ENCODE data around the gene TAF1.
"Not testable (repeated sequence)": the region's sequence is repeated elsewhere in the genome, so short reads cannot be mapped to it uniquely, and the experiment has no call there.

TAF1 gene

DNA sequence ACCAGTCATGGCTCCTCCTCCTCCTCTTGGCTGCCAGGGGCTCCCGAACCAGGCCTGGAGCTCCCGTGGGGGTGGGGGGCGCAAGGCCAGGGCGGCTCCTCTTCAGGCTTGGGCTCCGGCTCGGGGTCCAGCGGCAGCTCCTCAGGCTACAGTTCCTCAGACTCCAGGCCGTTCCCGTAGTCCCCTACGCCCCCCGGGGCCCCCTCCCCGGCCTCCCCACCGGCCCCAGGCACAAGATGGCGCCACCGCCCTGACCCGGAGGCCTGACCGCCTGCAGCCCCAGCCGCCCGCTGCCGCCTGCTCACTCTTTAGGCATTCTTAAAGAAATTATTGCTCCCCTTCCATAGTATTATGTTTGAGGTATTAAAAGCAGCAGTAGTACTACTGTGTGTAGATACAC, 54.5 kb downstream of the TAF1 start:
- no peak for DNase-seq (ENCODE audit: low read depth)

DNA sequence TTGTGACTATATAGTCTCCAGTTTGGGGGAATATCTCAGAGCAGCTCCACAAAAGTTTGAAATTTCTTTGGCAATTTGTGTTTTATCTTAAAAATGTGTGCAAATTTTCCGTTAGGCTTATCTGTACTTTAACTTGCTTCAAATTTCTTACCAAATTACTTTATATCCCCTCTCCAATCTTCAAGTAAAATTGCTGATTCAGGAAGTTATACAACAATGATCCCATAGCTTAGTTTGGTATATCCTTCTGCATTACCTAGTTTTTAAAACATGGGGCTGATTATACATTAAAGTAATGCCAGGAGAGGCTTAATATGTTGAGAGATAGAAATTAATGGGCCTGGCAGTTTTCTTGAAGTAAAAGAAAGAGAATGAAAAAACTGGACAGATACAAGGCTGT, 66.6 kb downstream of the TAF1 start:
- no peak for DNase-seq (ENCODE audit: low read depth)

DNA sequence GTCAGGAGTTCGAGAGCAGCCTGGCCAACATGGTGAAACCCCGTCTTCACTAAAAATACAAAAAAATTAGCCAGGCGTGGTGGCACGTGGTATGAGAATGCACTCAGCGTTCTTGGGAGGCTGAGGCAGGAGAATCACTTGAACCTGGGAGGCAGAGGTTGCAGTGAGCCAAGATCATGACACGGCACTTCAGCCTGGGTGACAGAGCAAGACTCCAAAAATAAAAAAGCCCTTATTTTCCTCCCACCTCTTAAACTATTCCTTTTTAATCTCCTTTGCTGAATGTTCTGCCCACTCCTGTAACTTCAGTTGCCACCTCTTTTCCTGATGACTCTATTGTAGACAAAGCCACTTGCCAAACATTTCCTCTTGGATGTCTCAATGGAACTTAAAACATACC, 72.6 kb downstream of the TAF1 start:
- no peak for DNase-seq (ENCODE audit: low read depth)

DNA sequence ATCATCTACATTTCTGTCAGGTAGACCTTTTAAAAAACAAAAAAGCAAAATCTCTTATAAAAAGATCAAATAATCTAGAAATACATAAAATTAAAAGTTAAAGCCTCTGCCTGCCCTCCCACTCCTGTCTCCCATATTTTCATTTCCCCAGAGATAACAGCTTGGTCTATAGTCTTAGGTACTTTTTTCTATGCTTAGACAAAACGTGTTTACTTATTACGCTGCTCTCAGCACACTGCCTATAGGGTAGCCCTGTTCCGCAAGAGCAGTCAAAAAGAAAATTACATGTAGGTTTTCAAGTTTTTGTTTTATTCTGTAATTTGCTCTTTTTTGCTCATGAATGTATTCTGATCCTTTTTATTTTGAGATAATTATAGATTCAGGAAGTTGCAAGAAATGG, 73.3 kb downstream of the TAF1 start:
- no peak for DNase-seq (ENCODE audit: low read depth)

DNA sequence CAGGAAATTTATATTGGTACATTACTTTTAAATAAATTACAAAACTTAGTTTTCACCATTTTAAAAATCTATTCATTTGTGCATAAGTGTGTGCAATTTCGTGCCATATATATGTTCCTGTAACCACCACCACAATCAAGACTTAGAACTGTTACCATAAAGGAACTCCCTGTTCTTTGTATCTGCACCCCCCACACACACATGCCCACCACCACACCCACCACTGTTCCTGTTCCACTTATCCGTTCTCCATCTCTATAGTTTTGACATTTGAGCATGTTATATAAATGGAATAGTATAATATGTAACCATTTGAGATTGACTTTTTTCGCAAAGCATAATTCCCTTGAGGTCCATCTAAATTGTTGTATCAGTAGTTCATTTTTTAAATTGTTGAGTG, 73.7 kb downstream of the TAF1 start:
- DNase-seq (ENCODE audit: low read depth), result no peak

DNA sequence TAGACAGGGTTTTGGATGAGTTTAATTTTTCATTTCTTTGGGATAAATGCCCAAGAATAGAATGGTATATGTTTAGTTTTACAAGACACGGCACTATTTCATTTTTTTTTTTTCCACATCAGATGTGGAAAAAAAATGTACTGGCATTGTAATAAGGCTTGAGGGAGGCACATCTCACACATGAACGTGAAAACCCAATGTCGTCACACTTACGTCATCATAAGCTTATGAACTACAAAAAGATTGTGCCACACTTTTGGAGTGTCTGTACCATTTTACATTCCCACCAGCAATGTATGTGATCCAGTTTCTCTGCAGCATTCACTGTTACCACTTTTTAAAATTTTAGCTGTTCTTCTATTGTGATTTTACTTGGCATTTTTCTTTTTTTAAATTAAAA, 74.2 kb downstream of the TAF1 start:
- no peak for DNase-seq (ENCODE audit: low read depth)

DNA sequence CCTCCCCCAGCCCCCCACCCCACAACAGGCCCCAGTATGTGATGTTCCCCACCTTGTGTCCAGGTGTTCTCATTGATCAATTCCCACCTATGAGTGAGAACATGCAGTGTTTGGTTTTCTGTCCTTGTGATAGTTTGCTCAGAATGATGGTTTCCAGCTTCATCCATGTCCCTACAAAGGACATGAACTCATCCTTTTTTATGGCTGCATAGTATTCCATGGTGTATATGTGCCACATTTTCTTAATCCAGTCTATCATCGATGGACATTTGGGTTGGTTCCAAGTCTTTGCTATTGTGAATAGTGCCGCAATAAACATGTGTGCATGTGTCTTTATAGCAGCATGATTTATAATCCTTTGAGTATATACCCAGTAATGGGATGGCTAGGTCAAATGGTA, 75.7 kb downstream of the TAF1 start:
- not testable (repeated sequence) for DNase-seq (ENCODE audit: low read depth)

DNA sequence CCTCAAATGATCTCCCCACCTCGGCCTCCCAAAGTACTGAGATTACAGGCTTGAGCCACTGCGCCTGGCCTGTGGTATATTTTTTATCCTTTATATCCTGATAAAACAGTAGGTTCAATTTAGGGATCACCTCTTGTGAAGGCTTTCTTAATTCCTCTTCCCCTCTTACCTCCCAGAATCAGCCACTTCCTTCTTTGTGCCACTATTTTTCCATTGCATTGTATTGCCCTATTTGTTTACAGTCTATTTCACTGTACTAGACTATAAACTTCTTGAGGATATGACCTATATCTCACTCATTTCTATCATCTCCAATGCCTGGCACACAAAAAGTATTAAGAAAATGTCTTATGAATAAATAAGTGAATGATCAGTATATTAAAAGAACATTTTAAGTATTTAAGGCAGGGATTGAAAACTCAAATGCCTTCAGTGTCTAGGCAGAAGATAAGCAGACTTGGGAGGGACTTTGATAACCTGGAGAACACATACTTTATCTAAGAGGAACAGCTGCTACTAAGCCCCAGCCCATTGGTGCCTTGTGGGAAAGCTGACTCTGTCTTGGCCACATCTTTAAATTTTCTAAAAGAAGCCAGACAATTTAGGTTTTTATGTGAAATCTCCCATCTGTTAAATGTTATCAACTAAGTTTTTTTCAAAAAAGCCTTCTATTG, 84.4 kb downstream of the TAF1 start:
- no peak for DNase-seq (ENCODE audit: low read depth)

DNA sequence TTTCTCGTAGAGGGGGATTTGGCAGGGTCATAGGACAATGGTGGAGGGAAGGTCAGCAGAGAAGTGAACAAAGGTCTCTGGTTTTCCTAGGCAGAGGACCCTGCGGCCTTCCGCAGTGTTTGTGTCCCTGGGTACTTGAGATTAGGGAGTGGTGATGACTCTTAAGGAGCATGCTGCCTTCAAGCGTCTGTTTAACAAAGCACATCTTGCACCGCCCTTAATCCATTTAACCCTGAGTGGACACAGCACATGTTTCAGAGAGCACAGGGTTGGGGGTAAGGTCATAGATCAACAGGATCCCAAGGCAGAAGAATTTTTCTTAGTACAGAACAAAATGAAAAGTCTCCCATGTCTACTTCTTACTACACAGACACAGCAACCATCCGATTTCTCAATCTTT, 85.4 kb downstream of the TAF1 start:
- not testable (repeated sequence) for DNase-seq (ENCODE audit: low read depth)

DNA sequence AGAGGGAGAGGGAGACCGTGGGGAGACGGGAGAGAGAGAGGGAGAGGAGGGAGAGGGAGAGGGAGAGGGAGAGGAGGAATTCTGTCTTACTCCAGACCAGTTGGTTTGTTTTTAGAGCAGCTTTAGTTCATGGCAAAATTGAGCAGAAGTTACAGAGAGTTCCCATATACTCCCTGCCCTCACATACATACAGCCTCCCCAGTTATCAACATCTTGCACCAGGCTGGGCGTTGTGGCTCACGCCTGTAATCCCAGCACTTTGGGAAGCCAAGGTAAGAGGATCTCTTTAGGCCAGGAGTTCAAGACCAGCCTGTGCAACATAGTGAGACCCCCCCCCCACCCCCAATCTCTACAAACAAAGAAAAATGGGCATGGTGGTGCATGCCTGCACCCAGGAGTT, 86.9 kb downstream of the TAF1 start:
- no peak for DNase-seq (ENCODE audit: low read depth)

DNA sequence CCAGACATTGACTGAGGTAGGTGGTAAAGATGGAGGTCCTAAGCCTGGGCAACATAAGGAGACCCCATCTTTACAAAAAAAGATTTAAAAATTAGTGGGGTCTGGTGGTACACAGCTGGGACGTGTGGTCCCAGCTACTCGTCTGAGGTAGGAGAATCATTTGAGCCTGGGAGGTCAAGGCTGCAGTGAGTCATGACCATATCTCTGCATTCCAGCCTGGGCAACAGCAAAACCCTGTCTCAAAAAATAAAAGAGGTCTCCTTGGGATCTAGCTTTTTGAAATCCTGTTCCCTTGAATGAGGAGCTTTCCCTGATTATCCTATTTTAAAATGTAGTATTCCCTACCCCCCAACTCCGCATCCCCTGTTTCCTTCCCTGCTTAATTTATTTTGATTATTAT, 88.1 kb downstream of the TAF1 start:
- no peak for DNase-seq (ENCODE audit: low read depth)

DNA sequence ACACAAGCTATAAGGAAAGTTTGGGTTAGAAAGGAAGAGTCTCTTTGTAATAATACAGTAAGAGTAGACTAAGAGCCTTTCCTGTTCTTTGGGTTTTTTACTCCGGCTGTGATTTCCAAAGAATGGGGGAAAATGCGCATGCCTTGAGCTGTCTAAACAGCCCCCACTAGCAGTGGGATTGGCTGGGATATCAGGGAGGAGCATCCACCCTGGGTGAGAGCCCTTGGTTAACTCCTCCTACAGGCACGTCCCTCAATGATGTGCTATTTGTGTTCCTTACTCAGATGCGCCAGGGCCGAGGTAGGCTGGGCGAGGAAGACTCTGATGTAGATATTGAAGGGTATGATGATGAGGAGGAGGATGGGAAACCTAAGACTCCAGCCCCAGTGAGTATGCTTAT, 92.7 kb downstream of the TAF1 start:
- DNase-seq (ENCODE audit: low read depth), result no peak

DNA sequence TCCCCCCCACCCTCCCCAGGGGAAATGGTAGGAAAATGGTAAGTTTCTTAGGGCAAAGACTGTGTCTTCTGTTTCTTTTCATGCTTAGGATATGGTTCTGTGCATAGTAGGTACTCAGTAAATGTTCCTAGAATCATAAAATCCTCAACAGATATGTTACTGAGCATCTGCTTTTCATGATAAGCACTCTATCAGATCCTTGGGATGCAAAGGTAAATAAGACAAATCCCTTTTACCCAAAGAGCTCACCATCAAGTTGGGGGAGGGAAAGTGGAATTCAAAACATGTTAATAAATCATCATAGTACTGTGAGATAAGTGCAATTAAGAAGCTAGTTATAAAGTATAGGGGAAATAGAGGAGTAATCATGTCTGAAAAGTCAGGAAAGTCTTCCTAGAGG, 98.8 kb downstream of the TAF1 start:
- no peak for DNase-seq (ENCODE audit: low read depth)

DNA sequence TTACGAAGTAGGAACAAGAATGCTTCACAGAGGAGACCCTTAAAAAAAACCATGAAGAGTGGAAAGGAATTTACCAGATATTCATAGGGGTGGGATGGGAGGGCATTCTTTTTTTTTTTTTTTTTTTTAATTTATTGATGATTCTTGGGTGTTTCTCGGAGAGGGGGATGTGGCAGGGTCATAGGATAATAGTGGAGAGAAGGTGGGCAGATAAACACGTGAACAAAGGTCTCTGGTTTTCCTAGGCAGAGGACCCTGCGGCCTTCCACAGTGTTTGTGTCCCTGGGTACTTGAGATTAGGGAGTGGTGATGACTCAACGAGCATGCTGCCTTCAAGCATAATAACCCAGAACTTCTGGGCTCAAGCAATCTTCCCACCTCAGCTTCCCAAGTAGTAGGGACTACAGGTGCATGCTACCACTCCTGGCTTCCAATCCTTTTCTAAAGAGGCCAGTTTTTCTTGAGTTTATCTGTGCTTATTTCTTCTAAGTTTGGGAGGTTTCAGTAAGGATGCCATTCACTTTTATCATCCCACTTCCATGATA, 100.9 kb downstream of the TAF1 start:
- DNase-seq (ENCODE audit: low read depth), result no peak

DNA sequence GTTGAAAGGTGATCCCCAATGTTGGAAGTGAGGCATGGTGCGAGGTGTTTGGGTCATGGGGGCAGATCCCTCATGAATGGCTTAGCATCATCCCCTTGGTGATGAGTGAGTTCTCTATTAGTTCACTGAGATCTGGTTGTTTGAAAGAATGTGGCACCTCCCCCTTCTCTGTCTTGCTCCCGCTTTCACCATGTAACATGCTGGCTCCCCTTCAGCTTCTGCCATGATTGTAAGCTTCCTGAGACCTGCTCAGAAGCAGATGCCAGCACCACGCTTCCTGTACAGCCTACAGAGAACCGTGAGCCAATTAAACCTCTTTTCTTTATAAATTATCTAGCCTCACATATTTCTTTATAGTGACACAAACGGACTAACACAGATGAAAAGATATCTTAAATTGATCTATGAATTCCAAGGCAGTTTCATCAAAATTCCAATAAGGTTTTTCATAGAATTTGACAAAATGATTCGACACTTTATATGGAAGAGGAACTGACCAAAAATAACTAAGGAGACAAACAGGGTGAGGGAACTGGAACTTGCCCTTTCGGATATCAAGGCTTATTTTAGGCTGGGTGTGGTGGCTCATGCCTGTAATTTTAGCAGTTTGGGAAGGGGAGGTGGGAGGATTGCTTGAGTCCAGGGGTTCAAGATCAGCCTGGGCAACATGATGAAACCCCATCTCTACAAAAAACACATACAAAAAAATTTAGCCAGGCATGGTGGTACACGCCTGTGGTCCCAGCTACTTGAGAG, 109.8 kb downstream of the TAF1 start:
- no peak for DNase-seq (ENCODE audit: low read depth)

DNA sequence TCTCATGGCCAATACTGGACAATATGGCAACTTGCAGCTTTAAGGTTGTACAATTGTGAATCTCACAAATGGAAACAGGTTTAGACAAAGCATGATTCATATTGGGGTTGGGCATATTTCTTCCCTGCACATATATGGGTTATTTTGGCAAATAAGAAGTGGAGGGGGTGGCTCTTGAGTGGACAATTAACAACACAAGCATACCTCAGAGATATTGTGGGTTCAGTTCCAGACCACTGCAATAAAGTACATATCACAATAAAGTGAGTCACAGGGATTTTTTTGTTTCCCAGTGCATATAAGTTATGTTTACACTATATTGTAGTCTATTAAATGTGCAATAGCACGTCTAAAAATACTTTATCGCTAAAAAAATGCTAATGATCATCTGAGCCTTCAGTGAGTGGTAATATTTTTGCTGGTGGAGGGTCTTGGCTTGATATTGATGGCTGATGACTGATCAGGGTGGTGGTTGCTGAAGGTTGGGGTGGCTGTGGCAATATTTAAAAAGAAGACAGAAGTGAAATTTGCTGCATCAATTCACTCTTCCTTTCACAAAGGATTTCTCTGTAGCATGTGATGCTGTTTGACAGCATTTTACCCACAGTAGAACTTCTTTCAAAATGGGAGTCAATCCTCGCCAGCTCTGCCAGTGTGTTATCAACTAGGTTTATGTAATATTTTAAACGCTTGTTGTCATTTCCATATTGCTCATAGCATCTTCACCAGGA, 116.2 kb downstream of the TAF1 start:
- DNase-seq (ENCODE audit: low read depth), result no peak

DNA sequence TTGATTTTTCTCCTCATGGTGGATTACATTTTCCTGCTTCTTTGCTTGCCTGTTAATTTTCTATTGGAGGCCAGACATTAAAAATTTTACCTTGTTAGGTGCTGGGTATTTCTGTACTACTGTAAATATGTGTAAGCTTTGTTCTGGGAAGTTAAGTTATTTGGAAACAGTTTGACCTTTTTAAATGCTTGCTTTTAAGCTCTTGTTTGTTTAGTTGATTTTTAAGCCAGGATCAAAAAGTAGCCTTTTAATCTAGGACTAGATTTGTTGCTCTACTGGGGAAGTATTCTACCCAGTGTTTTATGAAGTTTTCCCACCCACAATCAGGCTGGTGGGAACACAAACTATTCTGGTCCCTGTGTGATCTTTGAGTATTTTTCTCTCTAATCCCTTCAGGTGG, 121.7 kb downstream of the TAF1 start:
- DNase-seq (ENCODE audit: low read depth), result no peak

DNA sequence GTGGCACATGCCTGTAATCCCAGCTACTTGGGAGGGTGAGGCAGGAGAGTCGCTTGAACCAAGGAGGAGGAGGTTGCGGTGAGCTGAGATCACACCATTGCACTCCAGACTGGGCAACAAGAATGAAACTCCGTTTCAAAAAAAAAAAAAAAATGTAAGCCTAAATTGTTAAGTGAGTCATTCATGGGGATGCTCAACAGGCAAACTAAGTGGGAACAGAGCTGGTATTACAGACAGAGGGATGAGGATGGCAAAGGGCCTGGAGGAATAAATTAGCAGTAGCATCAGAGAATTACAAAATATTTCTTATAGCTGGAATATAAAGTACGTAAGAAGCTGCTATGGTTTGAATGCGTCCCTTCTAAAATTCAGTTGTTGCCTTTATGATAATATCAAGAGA, 123.4 kb downstream of the TAF1 start:
- no peak for DNase-seq (ENCODE audit: low read depth)

DNA sequence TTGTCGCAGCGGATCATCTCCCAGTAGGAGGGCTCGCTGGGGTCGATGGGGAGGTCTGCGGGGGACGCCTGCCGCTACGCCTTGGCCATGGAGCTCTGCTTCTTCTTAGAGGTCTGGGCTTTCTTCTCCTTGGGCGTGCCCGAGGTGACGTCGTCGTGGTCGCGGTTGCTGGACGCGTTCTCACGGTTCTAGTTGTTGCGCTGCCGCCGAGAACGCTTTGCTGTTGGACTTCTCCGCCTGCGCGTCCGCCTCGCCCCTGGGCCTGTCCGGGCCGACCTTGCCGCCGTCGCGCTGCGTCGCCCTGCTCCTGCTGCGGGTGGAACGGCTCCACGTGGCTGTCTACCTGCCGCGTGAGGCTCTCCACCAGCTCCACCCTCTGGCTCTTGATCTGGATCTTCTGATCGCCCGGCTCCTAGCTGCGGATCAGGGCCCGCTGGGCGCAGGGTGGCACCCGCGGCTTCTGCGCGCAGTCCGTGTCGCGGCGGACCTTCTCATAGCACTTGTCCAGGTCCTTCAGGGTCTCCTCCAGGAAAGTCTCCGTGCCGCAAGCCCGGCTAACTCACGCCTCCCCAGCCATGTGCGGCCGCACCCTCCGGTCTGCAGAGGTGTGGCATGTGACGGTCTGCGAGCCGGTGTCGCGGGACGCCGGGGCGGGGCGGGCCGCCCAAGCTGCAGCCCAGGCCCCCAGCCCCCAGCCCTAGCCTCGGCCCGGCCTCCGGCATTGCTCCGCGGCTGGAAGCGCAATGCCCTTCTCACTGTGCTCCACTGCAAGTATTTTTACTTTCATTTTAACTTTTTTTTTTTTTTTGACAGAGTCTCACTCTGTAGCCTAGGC, 126.3 kb downstream of the TAF1 start:
- peak; percentile 16 for DNase-seq (ENCODE audit: low read depth)

DNA sequence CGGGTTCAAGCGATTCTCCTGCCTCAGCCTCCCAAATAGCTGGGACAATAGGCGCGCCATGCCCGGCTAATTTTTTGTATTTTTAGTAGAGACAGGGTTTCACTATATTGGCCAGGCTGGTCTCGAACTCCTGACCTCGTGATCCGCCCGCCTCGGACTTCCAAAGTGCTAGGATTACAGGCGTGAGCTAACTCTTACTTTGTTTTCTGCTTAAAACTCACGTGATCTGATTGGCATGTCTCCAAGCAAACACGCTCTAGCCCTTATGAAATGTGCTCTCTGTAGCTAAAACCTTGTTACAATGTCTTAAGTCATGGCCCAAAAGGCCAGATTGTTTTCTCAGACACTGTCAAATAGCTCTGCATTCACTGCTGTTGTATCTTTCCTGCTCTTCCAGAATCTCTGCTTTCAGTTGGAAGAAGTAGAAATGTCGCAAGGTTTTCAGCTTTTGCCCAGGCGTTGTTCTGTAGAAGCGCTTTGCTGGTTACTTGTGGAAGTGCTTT, 127.0 kb downstream of the TAF1 start:
- no peak for DNase-seq (ENCODE audit: low read depth)

DNA sequence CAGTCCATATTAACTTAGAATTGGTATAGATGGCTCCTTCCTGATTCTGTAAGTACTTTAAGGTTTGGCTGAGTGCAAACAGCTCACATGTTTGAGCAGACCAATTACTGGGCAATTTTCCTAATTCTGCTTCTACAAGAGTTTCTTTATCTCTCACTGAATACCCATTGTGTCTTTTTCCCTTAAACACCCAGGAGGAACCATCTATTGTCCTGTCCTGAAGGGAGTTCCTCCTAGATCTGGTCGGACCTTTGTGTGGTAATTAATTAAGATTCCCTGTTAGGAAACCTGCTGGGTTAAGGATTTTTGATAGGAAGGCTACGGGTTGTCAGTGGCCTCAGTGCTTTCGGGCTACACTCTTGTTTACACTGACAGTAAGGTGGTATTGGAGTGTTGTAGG, 129.8 kb downstream of the TAF1 start:
- not testable (repeated sequence) for DNase-seq (ENCODE audit: low read depth)

DNA sequence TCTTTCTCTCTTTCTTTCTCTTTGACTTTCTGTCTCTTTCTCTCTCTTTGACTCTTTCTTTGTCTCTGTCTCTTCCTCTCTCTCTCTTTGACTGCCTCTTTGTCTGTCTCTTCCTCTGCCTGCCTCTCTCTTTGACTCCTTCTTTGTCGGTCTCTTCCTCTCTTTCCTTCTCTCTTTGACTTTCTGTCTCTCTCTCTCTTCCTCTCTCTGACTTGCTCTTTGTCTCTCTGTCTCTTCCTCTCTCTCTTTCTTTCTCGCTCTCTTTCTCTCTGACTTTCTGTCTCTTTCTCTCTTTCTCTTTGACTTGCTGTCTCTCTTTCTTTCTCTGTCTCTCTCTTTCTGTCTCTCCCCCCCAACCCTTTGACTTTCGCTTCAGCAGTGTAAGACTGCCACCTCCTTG, 130.3 kb downstream of the TAF1 start:
- DNase-seq (ENCODE audit: low read depth), result no peak

Data from activated T-cell treated with anti-CD3 and anti-CD28 coated beads for 24 hours (primary cell).